ENCODE data around the gene OR51B2. TPM values are rescaled to one million over a fixed set of nuclear protein-coding genes. Genes with fewer than 3 reads are reported as not detected.
A peak's percentile ranks its signal among the peaks of the same experiment; 100 is the strongest.

OR51B2 gene
- total and polyA plus RNA-seq, 2 donors (not counting 1 experiment from before 2014, with no cell fraction given) = not detected

- Histone ChIP-seq H3K27ac (ENCODE audit: insufficient read depth, low read length) (no peak overlapping the region), H3K9me3 (ENCODE audit: control insufficient read depth, insufficient read depth, low read depth, low read length) (no peaks in the 10 kb centered on the region), H3K79me2 (ENCODE audit: control insufficient read depth, insufficient read depth, low read length) (no peaks in the 10 kb centered on the region), H3K4me1 (ENCODE audit: control insufficient read depth, extremely low read depth, insufficient read depth, low read length) (no peaks in the 10 kb centered on the region), H3K27me3 (ENCODE audit: control insufficient read depth, insufficient read depth, low read length) (no peaks in the 10 kb centered on the region), H3K36me3 (ENCODE audit: control insufficient read depth, insufficient read depth, low read length) (no peaks in the 10 kb centered on the region), H4K20me1 (ENCODE audit: control insufficient read depth, extremely low read depth, insufficient read depth, low read length) (no peaks in the 10 kb centered on the region), H3K4me2 (ENCODE audit: extremely low read depth, insufficient read depth, low read length) (no peak overlapping the region), H2AFZ (ENCODE audit: low read length) (no peak overlapping the region), H3K4me3 (replicated peaks in 1 of 4; ENCODE audit: control extremely low read depth in 1 of 4, insufficient read depth in 1 of 4, low read depth in 3 of 4, low read length in 4 of 4) (no peak overlapping the region), H3K9ac (ENCODE audit: insufficient read depth, low read length) (no peak overlapping the region)
- DNase-seq (ENCODE audit: low read depth in 2 of 2) = no peak
- no peak for TF ChIP-seq EZH2 (IDR thresholded peaks at IDR 0.05; ENCODE audit: low read length, missing control alignments)
- no peak for TF ChIP-seq CTCF (conservative IDR thresholded peaks at IDR 0.05 in 1 of 2, IDR thresholded peaks at IDR 0.05 in 1 of 2; ENCODE audit: low read depth in 1 of 2, low read length in 2 of 2)
Observed at GRCh38 chr11:5303626-5304025, 20.5 kb downstream of the OR51B2 start.

GRCh38 chr11:5301846-5302245 is 22.3 kb downstream of the OR51B2 start, which contains the start of gene OR51B4:
Gene OR51B4 (minus strand): TSS chr11:5301946. CDS start chr11:5301946, 0 bp downstream.
- H4K20me1 ChIP-seq (ENCODE audit: control insufficient read depth, extremely low read depth, insufficient read depth, low read length) = no peaks in the 10 kb centered on the region
- no peak within 1 kb of the TSS for H2AFZ ChIP-seq (ENCODE audit: low read length)
- no peaks in the 10 kb centered on the region for H3K79me2 ChIP-seq (ENCODE audit: control insufficient read depth, insufficient read depth, low read length)
- no peak for DNase-seq (ENCODE audit: low read depth in 2 of 2)
- no peaks in the 10 kb centered on the region for H3K36me3 ChIP-seq (ENCODE audit: control insufficient read depth, insufficient read depth, low read length)
- no peak within 1 kb of the TSS for H3K4me2 ChIP-seq (ENCODE audit: extremely low read depth, insufficient read depth, low read length)
- TF ChIP-seq CTCF (conservative IDR thresholded peaks at IDR 0.05 in 1 of 2, IDR thresholded peaks at IDR 0.05 in 1 of 2; ENCODE audit: low read depth in 1 of 2, low read length in 2 of 2) (no peak), EZH2 (IDR thresholded peaks at IDR 0.05; ENCODE audit: low read length, missing control alignments) (no peak)
- H3K27me3 ChIP-seq (ENCODE audit: control insufficient read depth, insufficient read depth, low read length) = no peaks in the 10 kb centered on the region
- peaks cover 2% of the 10 kb centered on the region for H3K4me1 ChIP-seq (ENCODE audit: control insufficient read depth, extremely low read depth, insufficient read depth, low read length)
- no peak within 1 kb of the TSS for H3K27ac ChIP-seq (ENCODE audit: insufficient read depth, low read length)
- no peak within 1 kb of the TSS for H3K9ac ChIP-seq (ENCODE audit: insufficient read depth, low read length)
- H3K9me3 ChIP-seq (ENCODE audit: control insufficient read depth, insufficient read depth, low read depth, low read length) = no peaks in the 10 kb centered on the region
- H3K4me3 ChIP-seq (replicated peaks in 1 of 4; ENCODE audit: control extremely low read depth in 1 of 4, insufficient read depth in 1 of 4, low read depth in 3 of 4, low read length in 4 of 4) = no peak within 1 kb of the TSS

- H3K4me1 ChIP-seq (ENCODE audit: control insufficient read depth, extremely low read depth, insufficient read depth, low read length) = peaks cover 2% of the 10 kb centered on the region
- no peak overlapping the region for H3K4me2 ChIP-seq (ENCODE audit: extremely low read depth, insufficient read depth, low read length)
- H3K9me3 ChIP-seq (ENCODE audit: control insufficient read depth, insufficient read depth, low read depth, low read length) = no peaks in the 10 kb centered on the region
- no peak overlapping the region for H3K9ac ChIP-seq (ENCODE audit: insufficient read depth, low read length)
- no peak overlapping the region for H3K27ac ChIP-seq (ENCODE audit: insufficient read depth, low read length)
- no peaks in the 10 kb centered on the region for H3K79me2 ChIP-seq (ENCODE audit: control insufficient read depth, insufficient read depth, low read length)
- H3K27me3 ChIP-seq (ENCODE audit: control insufficient read depth, insufficient read depth, low read length) = no peaks in the 10 kb centered on the region
- TF ChIP-seq CTCF (conservative IDR thresholded peaks at IDR 0.05 in 1 of 2, IDR thresholded peaks at IDR 0.05 in 1 of 2; ENCODE audit: low read depth in 1 of 2, low read length in 2 of 2) = no peak
- TF ChIP-seq EZH2 (IDR thresholded peaks at IDR 0.05; ENCODE audit: low read length, missing control alignments) = no peak
- DNase-seq (ENCODE audit: low read depth in 2 of 2) = no peak
- H3K4me3 ChIP-seq (replicated peaks in 1 of 4; ENCODE audit: control extremely low read depth in 1 of 4, insufficient read depth in 1 of 4, low read depth in 3 of 4, low read length in 4 of 4) = no peak overlapping the region
- H4K20me1 ChIP-seq (ENCODE audit: control insufficient read depth, extremely low read depth, insufficient read depth, low read length) = no peaks in the 10 kb centered on the region
- H2AFZ ChIP-seq (ENCODE audit: low read length) = peak overlapping the region; percentile 1
- H3K36me3 ChIP-seq (ENCODE audit: control insufficient read depth, insufficient read depth, low read length) = no peaks in the 10 kb centered on the region
Observed at GRCh38 chr11:5300251-5300650, 23.8 kb downstream of the OR51B2 start.

Measured in fibroblast of lung (primary cell).